HG02885 (cell line): Measurements from ENCODE around the gene SPRY1.

Experiments
- ATAC-seq: cut with Tn5 transposase; IDR thresholded peaks from one replicate; pipeline ENCODE4 v1.9.1; 2021; ENCODE audit warnings: mild to moderate bottlenecking; ENCODE audit not compliant: unreplicated experiment, poor library complexity

Gene SPRY1

DNA sequence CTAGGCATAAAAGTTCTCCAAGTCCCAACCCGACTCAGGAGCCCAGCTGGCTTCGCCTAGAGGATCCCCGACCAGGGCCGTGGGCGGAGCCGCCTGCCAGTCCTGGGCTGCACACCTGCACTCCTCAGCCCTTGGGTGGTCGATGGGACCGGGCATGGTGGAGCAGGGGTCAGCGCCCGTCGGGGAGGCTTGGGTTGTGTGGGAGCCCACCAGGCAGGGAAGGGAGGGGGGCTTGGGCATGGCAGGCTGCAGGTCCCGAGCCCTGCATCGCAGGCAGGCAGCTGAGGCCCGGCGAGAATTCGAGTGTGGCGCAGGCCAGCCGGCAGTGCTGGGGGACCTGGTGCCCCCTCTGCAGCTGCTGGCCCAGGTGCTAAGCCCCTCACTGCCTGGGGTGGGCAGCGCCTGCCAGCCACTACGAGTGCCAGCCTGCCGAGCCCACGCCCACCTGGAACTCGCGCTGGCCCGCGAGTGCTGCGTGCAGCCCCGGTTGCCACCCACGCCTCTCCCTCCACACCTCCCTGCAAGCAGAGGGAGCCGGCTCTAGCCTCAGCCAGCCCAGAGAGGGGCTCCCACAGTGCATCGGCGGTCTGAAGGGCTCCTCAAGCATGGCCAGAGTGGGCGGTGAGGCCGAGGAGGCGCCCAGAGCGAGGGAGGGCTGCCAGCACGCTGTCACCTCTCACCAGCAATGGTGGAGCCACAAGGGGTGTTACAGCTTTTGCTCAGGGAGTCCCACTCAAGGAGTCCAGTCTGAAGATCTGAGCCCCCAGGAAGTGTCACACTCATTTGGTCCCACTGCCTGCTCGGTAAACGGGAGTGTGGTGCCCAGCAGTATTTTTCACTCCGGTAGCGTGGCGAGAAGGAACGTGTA lies 38.9 kb downstream of the SPRY1 start:
- ATAC-seq = no peak

DNA sequence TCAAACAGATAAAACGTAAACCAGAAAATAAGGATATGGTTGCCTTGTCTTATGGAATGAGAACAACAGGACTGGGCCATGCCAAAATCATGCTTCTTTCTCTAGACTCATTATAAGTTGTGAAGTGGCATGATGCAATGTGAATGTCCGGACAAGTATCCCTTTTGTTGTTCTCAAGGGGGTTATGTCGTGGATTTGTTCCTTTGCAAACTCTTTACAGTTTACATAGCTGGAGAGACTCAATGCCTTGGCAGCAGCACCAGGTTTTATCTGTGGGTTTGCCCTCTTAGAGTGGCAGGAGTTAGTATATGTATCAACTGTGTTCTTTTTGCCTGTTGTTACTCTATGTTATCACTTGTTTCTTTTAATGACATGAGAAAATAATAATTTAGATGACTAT lies 41.4 kb downstream of the SPRY1 start:
- ATAC-seq = no peak

DNA sequence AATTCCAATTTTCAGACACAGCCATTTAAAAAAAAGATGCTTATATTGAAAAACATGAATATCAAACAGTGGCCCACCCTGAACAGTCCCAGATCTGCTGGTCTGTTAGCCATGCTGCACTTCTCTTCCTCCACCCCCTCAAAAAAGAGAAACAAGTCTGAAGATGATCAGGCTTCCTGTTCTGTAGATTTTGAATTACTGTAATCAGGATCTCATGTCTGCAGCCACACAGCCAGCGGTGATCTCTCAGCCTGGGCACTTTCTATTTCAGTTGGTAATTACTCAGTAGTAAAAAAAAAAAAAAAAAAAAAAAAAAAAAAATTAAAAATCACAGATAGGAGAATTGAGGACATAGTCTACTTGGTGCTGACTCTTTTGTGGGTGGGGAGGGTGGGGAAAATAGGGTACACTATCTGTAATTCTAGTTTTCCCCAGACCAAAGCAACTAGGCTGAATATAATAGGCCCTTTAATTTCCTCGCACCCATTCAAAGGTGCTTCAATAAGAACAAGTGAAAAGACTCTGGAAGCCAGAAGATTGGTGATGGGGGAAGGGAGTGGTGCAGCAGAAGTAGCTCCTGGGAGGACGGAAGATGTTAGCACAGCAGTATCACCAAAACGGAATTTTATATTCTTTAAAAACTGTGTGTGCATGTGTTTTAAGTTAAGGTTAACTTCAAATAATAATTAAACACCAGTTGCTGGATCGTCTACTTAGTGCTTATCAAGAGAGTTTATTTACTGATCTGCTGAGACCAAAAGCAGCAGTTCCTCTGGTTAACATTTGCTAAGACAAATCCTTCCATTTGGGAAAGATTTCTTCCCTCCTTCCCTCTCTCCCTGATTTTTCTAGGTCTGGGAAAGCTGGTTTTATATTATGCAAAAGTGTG lies 47.0 kb downstream of the SPRY1 start:
- peak; percentile 57 for ATAC-seq

DNA sequence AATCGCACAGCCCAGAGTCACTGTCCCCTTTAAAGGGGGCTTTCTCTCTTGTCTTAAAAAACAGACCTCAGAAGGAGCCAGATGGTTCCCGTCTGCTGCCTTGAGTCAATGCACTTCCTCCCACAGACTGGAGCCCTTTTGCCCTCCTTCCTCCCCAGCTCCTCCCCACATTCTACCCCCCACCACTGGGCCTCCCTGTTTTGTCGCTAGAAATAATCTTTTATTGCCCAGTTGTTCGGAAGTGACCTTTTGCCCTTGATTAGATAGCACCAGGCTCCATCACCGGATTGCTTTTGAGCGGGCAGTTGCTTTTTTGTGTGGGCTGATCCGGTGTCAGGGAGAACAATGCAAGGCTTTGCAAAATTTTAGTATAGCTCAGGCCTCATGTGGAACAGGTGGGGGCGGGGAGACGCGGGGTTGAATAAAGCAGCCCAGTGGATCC lies 47.7 kb downstream of the SPRY1 start:
- peak; percentile 87 for ATAC-seq

DNA sequence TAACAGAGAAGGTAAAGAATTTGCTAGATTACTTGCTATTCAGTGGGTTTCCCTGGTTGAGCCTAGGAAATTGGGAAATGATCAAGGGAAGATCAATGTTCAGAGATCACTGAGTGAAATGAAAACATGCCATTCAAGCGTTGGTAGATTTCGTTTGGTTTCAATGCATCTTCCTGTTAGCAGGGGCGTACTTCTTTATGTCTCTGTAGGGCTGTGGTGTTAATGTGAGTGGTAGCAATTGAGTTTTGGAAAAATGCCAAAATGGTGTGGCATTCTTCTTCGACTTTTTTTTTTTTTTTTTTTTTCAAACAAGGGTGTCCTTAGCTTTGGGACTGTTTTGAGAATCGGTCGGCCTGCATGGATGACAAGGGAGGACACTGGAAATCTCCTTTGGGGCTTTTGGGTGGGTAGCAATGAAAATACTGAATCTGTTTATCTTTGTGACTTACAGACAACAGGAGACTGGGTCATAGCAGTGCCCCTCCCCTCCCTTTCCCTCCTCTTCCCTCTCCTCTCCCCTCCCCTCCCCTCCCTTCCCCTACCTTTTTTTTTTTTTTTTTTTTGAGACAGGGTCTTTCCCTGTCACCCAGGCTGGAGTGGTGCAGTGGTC lies 50.4 kb downstream of the SPRY1 start:
- ATAC-seq = no peak

DNA sequence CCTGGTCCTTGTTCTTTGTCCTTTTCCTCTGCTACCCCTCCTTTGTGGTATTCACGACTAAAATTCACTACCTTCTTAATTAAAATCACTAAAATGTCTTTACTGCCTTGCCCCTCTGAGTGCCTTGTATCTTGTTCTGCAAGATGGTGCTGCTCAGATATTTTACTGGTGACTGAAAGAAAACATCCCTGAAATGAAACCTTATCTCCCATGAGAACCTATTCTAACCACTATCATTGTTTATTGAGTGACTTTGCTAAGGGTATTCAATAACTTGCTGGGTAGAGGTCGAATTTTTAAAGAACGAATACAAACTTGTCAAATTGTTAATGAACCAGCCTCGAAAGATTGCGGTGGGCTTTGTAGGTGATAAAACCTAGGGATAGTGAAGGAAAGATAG lies 52.8 kb downstream of the SPRY1 start:
- ATAC-seq = peak; percentile 17

DNA sequence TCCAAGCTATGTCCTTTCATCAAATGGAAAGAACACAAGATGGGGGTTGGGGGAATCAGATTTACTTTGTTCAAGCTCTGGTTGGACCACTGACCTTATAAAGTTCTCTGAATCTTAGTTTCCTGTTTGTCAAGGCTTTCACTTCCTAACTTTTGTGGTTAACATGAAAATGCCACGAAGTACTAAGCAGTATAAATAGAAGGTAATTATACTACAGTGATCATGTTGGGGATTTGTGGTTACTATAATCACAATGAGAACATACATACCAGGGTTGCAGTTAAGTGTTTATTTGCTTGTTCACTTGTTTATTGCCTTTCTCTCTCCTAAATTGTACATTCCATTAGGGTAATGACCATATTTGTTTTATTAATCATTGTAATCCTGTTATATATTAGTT lies 53.2 kb downstream of the SPRY1 start:
- peak; percentile 88 for ATAC-seq

DNA sequence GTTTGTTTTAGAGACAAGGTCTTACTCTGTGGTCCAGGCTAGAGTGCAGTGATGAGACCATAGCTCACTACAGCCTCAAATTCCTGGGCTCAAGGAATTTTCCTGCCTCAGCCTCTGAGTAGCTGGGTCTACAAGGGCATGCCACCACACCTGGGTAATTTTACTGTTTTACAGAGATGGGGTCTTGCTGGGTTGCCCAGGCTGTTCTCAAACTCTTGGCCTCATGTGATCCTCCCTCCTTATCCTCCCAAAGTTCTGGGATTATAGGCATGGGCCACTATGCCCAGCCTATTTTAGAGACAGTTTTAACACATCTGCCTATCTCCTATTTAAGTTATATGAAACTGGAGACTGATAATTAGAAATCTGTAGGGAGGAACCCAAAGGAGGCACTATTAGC lies 53.8 kb downstream of the SPRY1 start:
- no peak for ATAC-seq

- no peak for ATAC-seq
These were observed 56.0 kb downstream of the SPRY1 start for GRCh38 chr4:123452616-123453015.

- no peak for ATAC-seq
These were observed 56.6 kb downstream of the SPRY1 start for GRCh38 chr4:123453061-123453680.
